Mammary epithelial cell (primary cell): Measurements from ENCODE around the gene PIGM.

ENCODE experiments used
- EZH2 ChIP-seq: IDR thresholded peaks from 2 replicates; pipeline ENCODE4 v1.6.1; 2012; ENCODE audit warnings: low read length, inconsistent platforms, borderline replicate concordance
- TF ChIP-seq, protein P1 (sequence below), 2 donors: IDR thresholded peaks in 1 of 2; conservative IDR thresholded peaks in 1 of 2; 2 replicates each; pipeline ENCODE4 v1.5.1; 2011 to 2012; ENCODE audit warnings: inconsistent platforms in 2 of 2, low read length in 2 of 2, mild to moderate bottlenecking in 2 of 2, control low read depth in 1 of 2, low read depth in 1 of 2; ENCODE audit not compliant: insufficient read depth in 1 of 2; ENCODE audit errors: extremely low read depth in 1 of 2

DNA sequence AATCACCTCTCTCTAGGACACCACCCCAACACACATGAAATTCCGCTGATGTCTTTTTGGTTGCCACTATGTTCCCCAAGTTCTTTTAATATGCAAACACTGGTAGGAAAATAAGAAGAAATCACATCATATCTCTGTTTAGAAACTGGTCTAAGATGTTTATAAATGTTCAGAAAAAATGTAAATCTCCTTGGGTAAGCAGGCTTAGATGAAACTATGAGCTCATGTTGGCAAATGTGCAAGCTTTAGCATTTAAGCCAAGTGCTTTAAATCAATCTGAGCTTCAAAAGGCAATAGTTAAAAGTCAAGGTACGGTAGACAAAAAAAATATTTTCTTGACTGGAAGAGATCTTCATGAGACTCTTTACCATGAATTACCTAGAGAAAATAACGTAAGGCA lies 52.5 kb downstream of the PIGM start:
- TF ChIP-seq, protein P1, sequence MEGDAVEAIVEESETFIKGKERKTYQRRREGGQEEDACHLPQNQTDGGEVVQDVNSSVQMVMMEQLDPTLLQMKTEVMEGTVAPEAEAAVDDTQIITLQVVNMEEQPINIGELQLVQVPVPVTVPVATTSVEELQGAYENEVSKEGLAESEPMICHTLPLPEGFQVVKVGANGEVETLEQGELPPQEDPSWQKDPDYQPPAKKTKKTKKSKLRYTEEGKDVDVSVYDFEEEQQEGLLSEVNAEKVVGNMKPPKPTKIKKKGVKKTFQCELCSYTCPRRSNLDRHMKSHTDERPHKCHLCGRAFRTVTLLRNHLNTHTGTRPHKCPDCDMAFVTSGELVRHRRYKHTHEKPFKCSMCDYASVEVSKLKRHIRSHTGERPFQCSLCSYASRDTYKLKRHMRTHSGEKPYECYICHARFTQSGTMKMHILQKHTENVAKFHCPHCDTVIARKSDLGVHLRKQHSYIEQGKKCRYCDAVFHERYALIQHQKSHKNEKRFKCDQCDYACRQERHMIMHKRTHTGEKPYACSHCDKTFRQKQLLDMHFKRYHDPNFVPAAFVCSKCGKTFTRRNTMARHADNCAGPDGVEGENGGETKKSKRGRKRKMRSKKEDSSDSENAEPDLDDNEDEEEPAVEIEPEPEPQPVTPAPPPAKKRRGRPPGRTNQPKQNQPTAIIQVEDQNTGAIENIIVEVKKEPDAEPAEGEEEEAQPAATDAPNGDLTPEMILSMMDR (conservative IDR thresholded peaks at IDR 0.05 in 1 of 2, IDR thresholded peaks at IDR 0.05 in 1 of 2; ENCODE audit: extremely low read depth in 1 of 2, insufficient read depth in 1 of 2, low read depth in 1 of 2, low read length in 2 of 2), result no peak
- no peak for TF ChIP-seq EZH2
